ENCODE measurements around the gene UBL4A. TPM values are rescaled to one million over a fixed set of nuclear protein-coding genes. Genes with fewer than 3 reads are reported as not detected.
A peak's percentile ranks its signal among the peaks of the same experiment; 100 is the strongest.

UBL4A gene
- total and polyA plus RNA-seq, 9 of the 15 experiments (the other 6 are each of a cell fraction or from before 2014, with no cell fraction given) = 15.2 to 140 (median 100) TPM

- TF ChIP-seq ZNF12 (CRISPR knock-in tag; IDR thresholded peaks at IDR 0.05) (no peak), CREM (IDR thresholded peaks at IDR 0.05; ENCODE audit: low read depth) (no peak), TCF7L2 (IDR thresholded peaks at IDR 0.05; ENCODE audit: low read depth, low read length) (no peak), ZBTB26 (CRISPR knock-in tag; IDR thresholded peaks at IDR 0.05) (no peak), RBFOX2 (IDR thresholded peaks at IDR 0.05; ENCODE audit: low read depth, low read length) (peak; percentile 70; the same call in 1 of the 2 replicates), MYC (IDR thresholded peaks at IDR 0.05; ENCODE audit: low read depth, low read length) (0 out of 2 replicates have a peak, but pooled peaks have one; percentile 23), MYC (CRISPR knock-in tag; IDR thresholded peaks at IDR 0.05; ENCODE audit: borderline replicate concordance, low read depth) (no peak), SPI1 (IDR thresholded peaks at IDR 0.05; ENCODE audit: borderline replicate concordance, low read depth, low read length) (no peak), THAP12 (CRISPR knock-in tag; IDR thresholded peaks at IDR 0.05) (no peak), ZBTB11 (CRISPR knock-in tag; IDR thresholded peaks at IDR 0.05) (peak in 1 of 3 experiments; percentile 73; a peak in 1 of 6 replicates), CBX3 (IDR thresholded peaks at IDR 0.05; ENCODE audit: borderline replicate concordance in 1 of 2, low read length in 2 of 2) (no peak), MCM3 (IDR thresholded peaks at IDR 0.05) (no peak), UBTF (IDR thresholded peaks at IDR 0.05; ENCODE audit: borderline replicate concordance in 1 of 2, low read depth in 2 of 2, low read length in 2 of 2) (peak; percentile 82 to 89; a peak in 2 of 4 replicates), GTF2E2 (tag; IDR thresholded peaks at IDR 0.05) (0 out of 2 replicates have a peak, but pooled peaks have one; percentile 16), STAT5A (IDR thresholded peaks at IDR 0.05; ENCODE audit: borderline replicate concordance, low read length) (no peak), CXXC5 (CRISPR knock-in tag; IDR thresholded peaks at IDR 0.05) (no peak; the same call in 1 of the 2 replicates), POLR2AphosphoS2 (IDR thresholded peaks at IDR 0.05; ENCODE audit: low read length) (no peak), EGR1 (conservative IDR thresholded peaks at IDR 0.05) (peak; percentile 44; the same call in 1 of the 2 replicates)
Measured at GRCh38 chrX:154515966-154516655, 29.7 kb upstream of the UBL4A start, which contains the start of gene FAM3A (continued).
